Measurements from ENCODE around the gene PPP2R2B. TPM values are rescaled to one million over a fixed set of nuclear protein-coding genes. Genes with fewer than 3 reads are reported as not detected.
A peak's percentile ranks its signal among the peaks of the same experiment; 100 is the strongest.

The PPP2R2B gene
- total RNA-seq, 2 experiments from 2014 or later = 5.3 to 8.7 TPM

DNA sequence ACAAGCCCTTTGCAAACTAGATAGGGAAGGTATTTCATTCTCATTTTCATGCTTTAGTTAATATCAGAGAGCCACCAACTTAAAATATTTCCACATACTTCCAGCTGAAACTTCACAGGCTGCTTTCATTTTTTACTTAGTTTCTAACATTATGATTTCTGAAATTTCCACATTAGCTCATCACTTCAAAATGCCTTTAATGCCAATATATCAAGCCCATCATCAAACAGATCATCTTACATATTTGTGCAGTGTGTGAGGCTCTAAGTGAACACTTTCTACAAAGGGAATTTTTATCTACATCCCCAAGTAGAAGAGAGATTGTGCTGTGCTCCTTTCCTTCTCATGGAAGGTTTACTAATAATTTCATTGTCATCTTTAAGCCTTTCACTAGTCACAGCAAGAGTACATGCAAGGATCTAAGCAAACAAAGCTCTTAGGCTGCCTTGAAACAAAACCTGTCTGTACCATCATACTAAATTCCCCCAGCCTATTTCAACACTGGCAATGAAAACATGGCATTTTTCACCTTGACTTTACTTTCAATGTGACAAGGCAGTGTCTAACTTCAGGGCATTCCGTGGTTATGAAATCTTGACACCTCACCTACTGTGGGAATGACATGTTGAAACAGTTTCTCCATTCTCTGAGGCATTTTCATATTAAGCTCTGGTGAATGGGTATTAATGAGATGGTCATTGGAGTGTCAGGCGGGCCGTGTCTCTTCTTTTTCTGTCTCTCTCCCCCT is 45.4 kb downstream of the PPP2R2B start:
- DNase-seq (no peak), ATAC-seq (ENCODE audit: low read depth) (no peak)
- Mint-ChIP-seq H3K36me3 (no peaks in the 10 kb centered on the region), H3K9me3 (no peaks in the 10 kb centered on the region), H3K4me1 (no peaks in the 10 kb centered on the region), H3K27me3 (peaks cover 3% of the 10 kb centered on the region), H3K4me3 (no peak overlapping the region), H3K27ac (no peak overlapping the region)
- POLR2A ChIA-PET = no interaction called here

DNA sequence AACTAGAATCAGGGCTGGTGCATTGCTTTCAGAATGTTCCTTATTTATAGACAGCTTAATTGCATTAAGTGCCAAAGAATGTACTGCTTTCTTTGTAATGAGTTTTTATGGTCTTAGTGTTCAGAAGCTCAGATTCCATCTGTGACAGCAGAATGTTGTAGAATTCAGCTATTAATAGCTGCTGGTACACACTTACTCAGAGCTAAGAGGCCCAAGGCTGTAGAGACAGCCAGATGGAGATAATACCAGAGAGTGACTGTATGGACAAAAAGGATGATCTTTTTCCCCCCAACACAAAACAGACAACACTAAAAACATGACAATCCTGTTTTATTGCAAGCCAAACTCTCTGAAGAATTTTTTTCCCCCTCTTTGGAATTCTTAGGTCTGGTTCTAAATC is 50.2 kb downstream of the PPP2R2B start:
- Mint-ChIP-seq H3K27me3 (peaks cover 2% of the 10 kb centered on the region), H3K36me3 (no peaks in the 10 kb centered on the region), H3K4me1 (no peaks in the 10 kb centered on the region), H3K9me3 (no peaks in the 10 kb centered on the region), H3K4me3 (no peak overlapping the region), H3K27ac (no peak overlapping the region)
- POLR2A ChIA-PET = no interaction called here
- DNase-seq = no peak
- ATAC-seq (ENCODE audit: low read depth) = no peak

DNA sequence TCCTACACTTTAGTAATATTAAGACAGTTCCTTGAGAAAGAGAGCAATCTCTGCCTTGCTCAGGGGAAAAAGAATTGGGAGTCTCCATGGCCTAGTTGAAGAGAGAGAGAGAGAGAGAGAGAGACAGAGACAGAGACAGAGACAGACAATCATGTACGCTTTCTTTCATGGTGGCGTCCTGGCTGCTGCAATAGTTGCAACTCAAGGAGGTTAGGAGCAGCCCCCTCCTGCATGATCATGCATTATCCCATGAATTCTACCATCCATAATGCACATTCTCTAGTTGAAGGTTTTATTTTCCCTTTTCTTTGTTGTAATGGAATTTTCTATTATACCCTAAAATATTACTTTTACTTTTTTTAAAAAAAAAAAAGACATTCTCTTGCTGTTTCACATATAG is 50.7 kb downstream of the PPP2R2B start:
- H3K27ac Mint-ChIP-seq = no peak overlapping the region
- H3K27me3 Mint-ChIP-seq = peaks cover 4% of the 10 kb centered on the region
- no peaks in the 10 kb centered on the region for H3K4me1 Mint-ChIP-seq
- POLR2A ChIA-PET = no interaction called here
- ATAC-seq (ENCODE audit: low read depth) (no peak), DNase-seq (no peak)
- H3K4me3 Mint-ChIP-seq = no peak overlapping the region
- H3K9me3 Mint-ChIP-seq = no peaks in the 10 kb centered on the region
- no peaks in the 10 kb centered on the region for H3K36me3 Mint-ChIP-seq

DNA sequence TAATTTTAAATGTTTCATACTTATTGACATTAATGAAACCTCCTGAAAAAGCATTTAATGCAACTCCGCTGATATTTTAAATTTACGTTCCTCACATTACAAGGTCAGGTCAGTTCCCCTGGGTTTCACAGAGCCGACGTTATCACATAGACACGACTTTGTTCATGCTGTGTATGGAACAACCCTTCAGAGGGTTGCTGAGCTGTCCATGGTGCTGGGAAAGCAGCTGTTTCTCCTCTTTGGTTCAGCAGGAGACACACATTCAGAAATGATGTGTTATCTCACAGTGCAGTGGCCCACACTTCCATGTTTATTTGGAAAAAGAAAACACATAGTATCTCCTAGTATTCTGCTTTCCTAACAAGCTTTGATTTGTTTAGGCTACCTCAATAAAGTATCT is 53.5 kb downstream of the PPP2R2B start:
- no peaks in the 10 kb centered on the region for H3K4me1 Mint-ChIP-seq
- no peaks in the 10 kb centered on the region for H3K36me3 Mint-ChIP-seq
- DNase-seq (peak; percentile 36), ATAC-seq (ENCODE audit: low read depth) (no peak)
- H3K27ac Mint-ChIP-seq = no peak overlapping the region
- POLR2A ChIA-PET = no interaction called here
- no peak overlapping the region for H3K4me3 Mint-ChIP-seq
- peaks cover 7% of the 10 kb centered on the region for H3K27me3 Mint-ChIP-seq
- no peaks in the 10 kb centered on the region for H3K9me3 Mint-ChIP-seq

DNA sequence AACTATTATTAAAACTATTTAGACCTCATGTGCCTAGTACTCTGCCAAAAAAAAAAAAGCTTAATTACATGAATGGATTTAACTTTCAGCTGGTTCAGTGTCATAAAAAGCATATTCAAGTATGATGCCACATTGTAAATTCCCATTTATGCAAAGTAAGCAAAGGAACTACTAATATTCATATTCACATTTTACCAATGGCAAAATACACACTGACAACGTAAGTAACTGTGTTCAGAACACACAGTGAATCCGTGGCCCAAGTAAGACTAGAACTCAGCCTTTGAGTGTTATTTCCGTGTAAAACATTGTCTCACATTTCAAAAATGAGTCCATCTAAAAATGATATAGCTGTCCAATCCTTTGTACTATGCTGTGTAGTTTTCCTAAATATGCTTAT is 56.8 kb downstream of the PPP2R2B start:
- Mint-ChIP-seq H3K4me3 (no peak overlapping the region), H3K27ac (no peak overlapping the region), H3K27me3 (peaks cover 7% of the 10 kb centered on the region), H3K36me3 (no peaks in the 10 kb centered on the region), H3K9me3 (no peaks in the 10 kb centered on the region), H3K4me1 (no peaks in the 10 kb centered on the region)
- ATAC-seq (ENCODE audit: low read depth) = no peak
- POLR2A ChIA-PET = no interaction called here
- no peak for DNase-seq

GRCh38 chr5:146820987-146821386 is 57.6 kb downstream of the PPP2R2B start:
- Mint-ChIP-seq H3K4me1 (no peaks in the 10 kb centered on the region), H3K9me3 (no peaks in the 10 kb centered on the region), H3K27ac (no peak overlapping the region), H3K4me3 (no peak overlapping the region), H3K27me3 (peaks cover 5% of the 10 kb centered on the region), H3K36me3 (no peaks in the 10 kb centered on the region)
- DNase-seq (no peak), ATAC-seq (ENCODE audit: low read depth) (no peak)
- POLR2A ChIA-PET = no interaction called here

DNA sequence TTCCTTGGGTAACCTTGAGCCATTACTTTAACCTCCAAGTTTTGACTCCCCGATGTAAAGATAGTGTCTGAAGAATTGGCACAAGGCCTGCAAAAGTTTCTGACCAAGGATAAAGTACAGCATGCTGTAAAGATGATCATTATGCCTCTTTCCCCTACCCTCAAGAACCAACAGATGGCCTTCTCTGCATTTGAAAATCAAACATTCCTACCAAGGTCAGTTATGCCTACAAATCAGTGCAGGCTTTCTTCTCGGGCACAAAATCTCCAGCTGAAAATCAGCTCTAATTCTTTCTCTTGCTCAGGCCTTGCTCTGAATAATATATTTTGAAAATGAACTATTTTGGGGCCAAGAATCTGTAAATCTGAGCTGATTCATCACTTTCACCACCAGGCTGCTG is 59.7 kb downstream of the PPP2R2B start:
- POLR2A ChIA-PET = no interaction called here
- ATAC-seq (ENCODE audit: low read depth) = no peak
- H3K4me1 Mint-ChIP-seq = peaks cover 1% of the 10 kb centered on the region
- no peaks in the 10 kb centered on the region for H3K36me3 Mint-ChIP-seq
- no peak for DNase-seq
- H3K27ac Mint-ChIP-seq = no peak overlapping the region
- H3K4me3 Mint-ChIP-seq = no peak overlapping the region
- H3K9me3 Mint-ChIP-seq = no peaks in the 10 kb centered on the region
- H3K27me3 Mint-ChIP-seq = peaks cover 5% of the 10 kb centered on the region

- Mint-ChIP-seq H3K36me3 (no peaks in the 10 kb centered on the region), H3K9me3 (no peaks in the 10 kb centered on the region), H3K27me3 (peaks cover 3% of the 10 kb centered on the region), H3K4me1 (peaks cover 4% of the 10 kb centered on the region), H3K4me3 (no peak overlapping the region), H3K27ac (no peak overlapping the region)
- POLR2A ChIA-PET = no interaction called here
- no peak for DNase-seq
- no peak for ATAC-seq (ENCODE audit: low read depth)
Observed at GRCh38 chr5:146817973-146818372, 60.6 kb downstream of the PPP2R2B start.

GRCh38 chr5:146816775-146817387 is 61.7 kb downstream of the PPP2R2B start:
- no peaks in the 10 kb centered on the region for H3K36me3 Mint-ChIP-seq
- no peak for ATAC-seq (ENCODE audit: low read depth)
- POLR2A ChIA-PET = no interaction called here
- DNase-seq = no peak
- H3K4me3 Mint-ChIP-seq = no peak overlapping the region
- no peaks in the 10 kb centered on the region for H3K27me3 Mint-ChIP-seq
- no peak overlapping the region for H3K27ac Mint-ChIP-seq
- no peaks in the 10 kb centered on the region for H3K9me3 Mint-ChIP-seq
- H3K4me1 Mint-ChIP-seq = peaks cover 4% of the 10 kb centered on the region

DNA sequence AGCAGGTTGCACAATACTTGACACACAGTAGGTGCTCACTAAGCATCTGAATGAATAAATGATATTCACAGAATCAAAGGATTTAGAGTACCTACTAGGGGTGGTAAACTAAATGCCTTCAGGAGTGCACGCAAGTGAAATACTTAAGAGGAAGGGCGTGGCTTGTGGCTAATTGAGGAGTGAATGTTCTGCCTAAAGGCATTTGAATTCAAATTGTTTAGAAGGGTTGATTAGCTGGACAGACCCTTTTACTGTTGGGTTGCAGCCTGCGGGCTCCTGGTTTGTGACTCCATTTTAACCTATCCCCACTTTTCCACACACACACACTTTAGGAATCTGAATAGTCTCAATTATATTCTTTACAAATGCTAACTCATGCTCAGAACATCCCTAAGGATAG is 63.1 kb downstream of the PPP2R2B start:
- DNase-seq (no peak), ATAC-seq (ENCODE audit: low read depth) (no peak)
- no peak overlapping the region for H3K4me3 Mint-ChIP-seq
- no peaks in the 10 kb centered on the region for H3K9me3 Mint-ChIP-seq
- H3K27me3 Mint-ChIP-seq = no peaks in the 10 kb centered on the region
- POLR2A ChIA-PET = no interaction called here
- H3K36me3 Mint-ChIP-seq = no peaks in the 10 kb centered on the region
- no peak overlapping the region for H3K27ac Mint-ChIP-seq
- peaks cover 4% of the 10 kb centered on the region for H3K4me1 Mint-ChIP-seq

- Mint-ChIP-seq H3K4me1 (peaks cover 4% of the 10 kb centered on the region), H3K4me3 (no peak overlapping the region), H3K27ac (peak overlapping the region; percentile 56), H3K9me3 (no peaks in the 10 kb centered on the region), H3K27me3 (no peaks in the 10 kb centered on the region), H3K36me3 (no peaks in the 10 kb centered on the region)
- POLR2A ChIA-PET = no interaction called here
- DNase-seq (no peak), ATAC-seq (ENCODE audit: low read depth) (no peak)
Observed at GRCh38 chr5:146813346-146814157, 65.0 kb downstream of the PPP2R2B start.

GRCh38 chr5:146805081-146805480 is 73.5 kb downstream of the PPP2R2B start:
- H3K27me3 Mint-ChIP-seq = peaks cover 3% of the 10 kb centered on the region
- DNase-seq (no peak), ATAC-seq (ENCODE audit: low read depth) (no peak)
- H3K4me1 Mint-ChIP-seq = no peaks in the 10 kb centered on the region
- no peaks in the 10 kb centered on the region for H3K36me3 Mint-ChIP-seq
- no peaks in the 10 kb centered on the region for H3K9me3 Mint-ChIP-seq
- POLR2A ChIA-PET = no interaction called here
- no peak overlapping the region for H3K4me3 Mint-ChIP-seq
- no peak overlapping the region for H3K27ac Mint-ChIP-seq

- ATAC-seq (ENCODE audit: low read depth) (no peak), DNase-seq (no peak)
- Mint-ChIP-seq H3K27ac (no peak overlapping the region), H3K9me3 (no peaks in the 10 kb centered on the region), H3K4me1 (no peaks in the 10 kb centered on the region), H3K27me3 (peaks cover 3% of the 10 kb centered on the region), H3K4me3 (no peak overlapping the region), H3K36me3 (no peaks in the 10 kb centered on the region)
- POLR2A ChIA-PET = no interaction called here
Observed at GRCh38 chr5:146802945-146803522, 75.5 kb downstream of the PPP2R2B start.

DNA sequence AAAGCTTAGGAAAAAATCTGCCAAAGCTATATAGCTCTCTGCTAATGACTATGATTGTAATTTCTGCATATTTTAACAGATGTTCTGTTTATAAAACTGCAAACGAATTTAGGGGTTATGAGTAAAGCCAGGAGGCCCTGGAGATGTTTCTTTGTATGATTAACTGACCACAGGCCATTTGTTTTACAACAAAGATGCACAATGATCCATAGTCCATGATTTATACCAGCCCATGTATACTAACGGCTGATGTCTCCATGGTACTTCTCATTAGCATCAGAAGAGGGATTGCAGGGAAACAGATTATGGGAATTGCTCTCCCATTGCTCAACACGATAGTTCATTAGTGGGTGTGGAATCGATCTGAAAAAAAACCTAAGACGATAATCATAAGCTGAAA is 78.9 kb downstream of the PPP2R2B start:
- DNase-seq (no peak), ATAC-seq (ENCODE audit: low read depth) (no peak)
- H3K4me1 Mint-ChIP-seq = peaks cover 2% of the 10 kb centered on the region
- H3K36me3 Mint-ChIP-seq = no peaks in the 10 kb centered on the region
- H3K9me3 Mint-ChIP-seq = no peaks in the 10 kb centered on the region
- POLR2A ChIA-PET = no interaction called here
- H3K27me3 Mint-ChIP-seq = peaks cover 3% of the 10 kb centered on the region
- H3K27ac Mint-ChIP-seq = no peak overlapping the region
- no peak overlapping the region for H3K4me3 Mint-ChIP-seq
